ENCODE data around the gene OR5AU1.

OR5AU1 gene

GRCh38 chr14:21201732-21202462 is 46.0 kb upstream of the OR5AU1 start:
- DNase-seq (ENCODE audit: low read depth), result no peak

GRCh38 chr14:21200752-21201461 is 45.0 kb upstream of the OR5AU1 start:
- H3K4me3 ChIP-seq (ENCODE audit: low read length), result no peak overlapping the region
- TF ChIP-seq CTCF (IDR thresholded peaks at IDR 0.05; ENCODE audit: insufficient read depth, low read depth, low read length, missing control alignments), result no peak

More at GRCh38 chr14:21201732-21202462, 46.0 kb upstream of the OR5AU1 start:
- H3K4me3 ChIP-seq (ENCODE audit: low read length), result no peak overlapping the region
- TF ChIP-seq CTCF (IDR thresholded peaks at IDR 0.05; ENCODE audit: insufficient read depth, low read depth, low read length, missing control alignments), result no peak

GRCh38 chr14:21199611-21200560 is 44.0 kb upstream of the OR5AU1 start:
- DNase-seq (ENCODE audit: low read depth), result peak; percentile 43
- H3K4me3 ChIP-seq (ENCODE audit: low read length), result no peak overlapping the region
- no peak for TF ChIP-seq CTCF (IDR thresholded peaks at IDR 0.05; ENCODE audit: insufficient read depth, low read depth, low read length, missing control alignments)

More at GRCh38 chr14:21200752-21201461, 45.0 kb upstream of the OR5AU1 start:
- DNase-seq (ENCODE audit: low read depth), result no peak

GRCh38 chr14:21197418-21198205 is 41.7 kb upstream of the OR5AU1 start:
- DNase-seq (ENCODE audit: low read depth), result no peak
- H3K4me3 ChIP-seq (ENCODE audit: low read length), result no peak overlapping the region
- TF ChIP-seq CTCF (IDR thresholded peaks at IDR 0.05; ENCODE audit: insufficient read depth, low read depth, low read length, missing control alignments), result no peak

- no peak overlapping the region for H3K4me3 ChIP-seq (ENCODE audit: low read length)
- TF ChIP-seq CTCF (IDR thresholded peaks at IDR 0.05; ENCODE audit: insufficient read depth, low read depth, low read length, missing control alignments), result no peak
- DNase-seq (ENCODE audit: low read depth), result no peak
Observed at GRCh38 chr14:21194597-21194996, 38.7 kb upstream of the OR5AU1 start.
